ENCODE measurements around the gene SNTG2.
"Not testable (repeated sequence)": the region's sequence is repeated elsewhere in the genome, so short reads cannot be mapped to it uniquely, and the experiment has no call there.

The SNTG2 gene

GRCh38 chr2:1341404-1342120, 390.9 kb downstream of the SNTG2 start:
- no peak for DNase-seq

- DNase-seq, result no peak
Measured at GRCh38 chr2:1348789-1349188, 398.1 kb downstream of the SNTG2 start.

GRCh38 chr2:1350111-1350510, 399.5 kb downstream of the SNTG2 start:
- DNase-seq, result no peak

GRCh38 chr2:1353124-1353523, 402.5 kb downstream of the SNTG2 start:
- no peak for DNase-seq

- no peak for DNase-seq
Measured at GRCh38 chr2:1353543-1353942, 402.9 kb downstream of the SNTG2 start.

- DNase-seq, result no peak
Measured at GRCh38 chr2:1360144-1360543, 409.5 kb downstream of the SNTG2 start.

- DNase-seq, result no peak
Measured at GRCh38 chr2:1360557-1361250, 410.1 kb downstream of the SNTG2 start.

- DNase-seq, result no peak
Measured at GRCh38 chr2:1363367-1363766, 412.7 kb downstream of the SNTG2 start.

- no peak for DNase-seq
Measured at GRCh38 chr2:1366546-1367134, 416.0 kb downstream of the SNTG2 start.

GRCh38 chr2:1367601-1368000, 417.0 kb downstream of the SNTG2 start:
- no peak for DNase-seq

- DNase-seq, result no peak
Measured at GRCh38 chr2:1369905-1370304, 419.3 kb downstream of the SNTG2 start.

GRCh38 chr2:1370461-1370860, 419.8 kb downstream of the SNTG2 start:
- DNase-seq, result no peak

GRCh38 chr2:1371082-1371481, 420.4 kb downstream of the SNTG2 start:
- DNase-seq, result no peak

- no peak for DNase-seq
Measured at GRCh38 chr2:1373830-1374229, 423.2 kb downstream of the SNTG2 start.

GRCh38 chr2:1374287-1374686, 423.6 kb downstream of the SNTG2 start:
- no peak for DNase-seq

GRCh38 chr2:1375794-1376193, 425.1 kb downstream of the SNTG2 start:
- no peak for DNase-seq

- no peak for DNase-seq
Measured at GRCh38 chr2:1377473-1377872, 426.8 kb downstream of the SNTG2 start.

- no peak for DNase-seq
Measured at GRCh38 chr2:1378456-1379150, 428.0 kb downstream of the SNTG2 start.

- no peak for DNase-seq
Measured at GRCh38 chr2:1381644-1382043, 431.0 kb downstream of the SNTG2 start.

- not testable (repeated sequence) for DNase-seq
Measured at GRCh38 chr2:1387954-1388725, 437.5 kb downstream of the SNTG2 start.

GRCh38 chr2:1390118-1390517, 439.5 kb downstream of the SNTG2 start:
- DNase-seq, result not testable (repeated sequence)

- no peak for DNase-seq
Measured at GRCh38 chr2:1393321-1393720, 442.7 kb downstream of the SNTG2 start.

Data from EL (cell line).